ENCODE data around the gene LATS1.
"Not testable (repeated sequence)": the region's sequence is repeated elsewhere in the genome, so short reads cannot be mapped to it uniquely, and the experiment has no call there.

The LATS1 gene

DNA sequence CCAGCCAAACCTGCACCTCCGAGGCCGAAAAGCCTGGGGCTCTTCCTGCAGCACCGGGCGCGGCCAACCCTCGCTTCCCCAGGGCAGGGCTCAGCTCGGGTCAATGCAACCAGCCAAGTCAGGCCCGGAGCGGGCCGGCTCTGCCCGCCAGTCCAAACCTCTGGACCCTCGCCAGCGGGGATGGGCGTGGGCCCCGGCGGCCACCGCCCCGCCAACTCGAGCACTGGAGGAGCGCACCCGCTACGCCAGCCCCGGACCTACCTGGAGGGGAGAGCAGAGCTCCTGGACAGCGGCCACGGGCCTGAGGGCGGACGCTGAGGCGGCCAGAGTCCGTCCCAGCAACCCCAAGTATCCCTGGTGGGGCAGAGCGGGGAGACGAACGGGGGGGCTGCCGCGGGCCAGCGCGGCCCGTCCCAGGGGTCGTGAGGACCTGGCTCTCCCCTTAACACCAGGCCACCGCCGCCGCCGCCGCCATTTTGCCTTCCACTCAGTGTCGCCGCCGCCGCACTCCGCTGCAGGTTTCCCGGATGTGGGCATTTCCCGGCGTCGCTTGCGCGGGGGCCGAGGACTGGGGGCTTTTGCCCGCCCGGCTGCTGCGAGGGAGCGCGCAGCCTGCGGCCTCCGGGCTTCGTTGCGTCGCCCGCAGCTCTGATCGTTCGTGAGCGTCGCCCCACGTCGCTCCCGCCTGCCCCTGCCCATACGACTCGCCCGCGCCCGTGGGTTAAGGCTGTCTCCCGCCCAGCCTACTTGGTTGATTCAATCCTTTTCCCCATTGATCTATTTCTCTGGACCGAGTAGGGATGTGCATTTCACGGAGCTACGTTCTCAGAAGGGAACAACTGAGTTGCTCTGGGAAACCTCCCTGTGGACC lies at the start of gene LATS1:
TSS of gene LATS1 (minus strand) at position 514 of the 871 bp plus-strand sequence. CDS start 15,975 bp downstream, outside the sequence.
- peak; percentile 95 for DNase-seq

- peak; percentile 22 for DNase-seq
Measured at GRCh38 chr6:149766156-149766769, 48.4 kb upstream of the LATS1 start.

GRCh38 chr6:149763866-149764265 lies 46.0 kb upstream of the LATS1 start:
- DNase-seq, result no peak

- no peak for DNase-seq
Measured at GRCh38 chr6:149761438-149761837, 43.5 kb upstream of the LATS1 start.

DNA sequence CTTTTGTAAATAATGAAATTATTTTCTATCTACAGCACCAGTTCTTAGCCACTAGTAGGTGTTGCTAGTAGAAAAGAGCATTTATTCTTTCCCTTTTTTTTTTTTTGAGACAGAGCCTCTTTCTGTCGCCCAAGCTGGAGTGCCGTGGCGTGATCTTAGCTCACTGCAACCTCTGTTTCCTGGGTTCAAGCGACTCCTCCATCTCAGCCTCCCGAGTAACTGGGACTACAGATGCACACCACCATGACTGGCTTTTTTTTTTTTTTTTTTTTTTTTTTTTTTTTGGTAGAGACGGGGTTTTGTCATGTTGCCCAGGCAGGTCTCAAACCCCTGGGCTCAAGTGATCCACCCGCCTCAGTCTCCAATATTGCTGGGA lies 38.3 kb upstream of the LATS1 start:
- no peak for DNase-seq

DNA sequence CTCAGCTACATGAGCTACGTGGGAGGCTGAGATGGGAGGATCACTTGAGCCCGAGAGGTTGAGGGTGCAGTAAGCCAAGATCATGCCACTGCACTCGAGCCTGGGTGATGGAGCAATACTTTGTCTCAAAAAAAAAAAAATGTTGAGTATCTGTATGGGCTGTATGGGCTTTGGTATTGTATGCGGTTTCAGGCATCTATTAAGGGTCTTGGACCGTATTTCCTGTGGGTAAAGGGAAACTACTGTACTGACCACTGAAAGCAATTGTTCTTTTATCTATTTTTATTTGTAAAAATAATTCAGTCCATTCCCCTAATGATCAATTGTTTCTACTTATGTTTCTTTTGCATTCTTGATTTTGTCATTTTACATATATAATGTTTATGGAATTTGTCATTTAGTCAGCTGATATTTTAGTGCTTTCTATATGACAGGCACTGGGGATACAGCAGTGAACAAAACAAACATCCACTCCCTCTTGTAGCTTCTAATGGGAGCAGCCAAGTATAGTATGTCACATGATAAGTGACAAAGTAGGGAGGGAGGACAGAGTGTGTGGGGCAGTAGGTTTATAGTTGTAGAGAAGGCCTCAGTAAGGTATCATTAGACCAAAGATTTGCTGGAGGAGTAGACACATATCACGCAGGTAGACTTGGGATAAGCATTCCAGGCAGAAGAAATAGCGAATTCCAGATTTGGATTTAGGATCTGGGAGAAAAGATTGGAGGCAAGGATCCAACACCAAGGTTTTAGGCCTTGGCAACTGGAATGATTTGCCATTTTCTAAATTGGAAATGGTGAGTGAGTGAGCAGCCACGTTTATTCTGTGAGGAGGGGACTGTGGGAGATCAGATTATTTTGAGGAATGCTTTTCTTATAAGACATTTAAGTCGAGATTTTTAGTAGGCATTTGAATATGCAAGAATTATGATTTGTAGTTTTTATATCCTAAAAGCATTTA lies 37.7 kb upstream of the LATS1 start:
- DNase-seq, result no peak

- DNase-seq, result no peak
Measured at GRCh38 chr6:149754548-149754947, 36.6 kb upstream of the LATS1 start.

- DNase-seq, result not testable (repeated sequence)
Measured at GRCh38 chr6:149753374-149753637, 35.4 kb upstream of the LATS1 start.

- DNase-seq, result no peak
Measured at GRCh38 chr6:149752600-149753373, 34.9 kb upstream of the LATS1 start.

DNA sequence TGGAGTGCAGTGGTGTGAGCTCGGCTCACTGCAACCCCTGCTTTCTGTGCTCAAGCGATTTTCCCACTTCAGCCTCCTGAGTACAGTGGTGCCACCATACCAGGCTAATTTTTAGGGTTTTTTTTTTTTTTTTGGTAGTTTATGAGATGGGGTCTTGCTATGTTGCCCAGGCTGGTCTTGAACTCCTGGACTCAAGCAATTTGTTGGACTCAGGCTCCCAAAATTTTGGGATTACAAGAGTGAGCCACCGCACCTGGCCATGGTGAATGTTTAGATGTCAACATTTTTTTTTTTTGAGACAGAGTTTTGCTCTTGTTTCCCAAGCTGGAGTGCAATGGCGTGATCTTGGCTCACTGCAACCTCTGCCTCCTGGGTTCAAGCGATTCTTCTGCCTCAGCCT lies 34.0 kb upstream of the LATS1 start:
- not testable (repeated sequence) for DNase-seq

GRCh38 chr6:149751239-149751638 lies 33.3 kb upstream of the LATS1 start:
- no peak for DNase-seq

DNA sequence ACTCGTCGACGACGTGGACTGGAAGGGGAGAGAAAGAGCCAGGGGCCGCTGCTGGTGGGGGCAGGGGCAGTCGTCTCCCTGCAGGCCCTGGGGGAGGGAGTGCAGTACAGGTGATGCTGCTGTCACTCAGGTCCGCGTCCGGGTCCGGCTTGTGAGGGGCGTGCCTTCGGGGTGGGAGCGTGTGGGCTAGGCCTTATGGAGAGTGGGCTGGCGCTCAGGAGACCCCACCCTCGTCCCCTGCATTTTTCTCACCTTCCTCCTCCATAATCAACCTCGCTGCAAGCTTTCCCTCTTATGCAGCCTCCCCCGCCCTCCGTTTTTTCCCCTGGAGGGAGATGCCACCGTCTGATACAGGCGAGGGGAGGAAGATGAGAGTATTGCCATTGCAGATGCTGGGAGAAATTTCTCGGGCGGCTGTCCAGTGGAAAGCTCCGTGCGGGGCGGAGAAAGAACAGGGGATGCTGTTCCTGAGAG lies 32.3 kb upstream of the LATS1 start:
- DNase-seq, result peak; percentile 85

GRCh38 chr6:149749594-149750135 lies 31.8 kb upstream of the LATS1 start, which contains the start of gene PCMT1:
TSS of gene PCMT1 (plus strand) at chr6:149749741. CDS start at chr6:149749902, 161 bp downstream.
- peak; percentile 97 for DNase-seq

DNA sequence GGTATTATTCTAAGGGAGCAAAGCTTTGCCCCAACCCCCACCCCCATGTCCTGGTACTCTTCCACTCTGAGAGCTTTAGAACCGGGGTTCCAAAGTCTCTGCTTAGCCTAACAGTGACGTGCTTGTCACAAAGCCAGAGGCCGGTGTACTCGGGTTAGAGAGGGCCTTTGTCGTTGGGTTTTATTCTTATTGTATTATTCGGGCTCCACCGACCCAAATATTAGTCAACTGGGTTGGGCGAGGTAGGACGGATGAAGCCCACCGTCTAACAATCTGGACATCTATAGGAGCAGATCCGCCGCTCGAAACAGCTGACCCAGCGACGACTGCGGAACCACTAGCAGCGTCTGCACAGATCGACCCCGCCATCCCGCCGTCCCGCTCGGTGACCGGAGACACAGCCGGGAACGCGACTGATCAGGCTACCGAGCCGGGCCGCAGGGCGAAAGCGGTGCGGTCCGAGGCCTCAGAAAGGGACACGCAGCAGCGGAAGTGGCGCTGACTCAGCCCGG lies 31.2 kb upstream of the LATS1 start:
- DNase-seq, result not testable (repeated sequence)

DNA sequence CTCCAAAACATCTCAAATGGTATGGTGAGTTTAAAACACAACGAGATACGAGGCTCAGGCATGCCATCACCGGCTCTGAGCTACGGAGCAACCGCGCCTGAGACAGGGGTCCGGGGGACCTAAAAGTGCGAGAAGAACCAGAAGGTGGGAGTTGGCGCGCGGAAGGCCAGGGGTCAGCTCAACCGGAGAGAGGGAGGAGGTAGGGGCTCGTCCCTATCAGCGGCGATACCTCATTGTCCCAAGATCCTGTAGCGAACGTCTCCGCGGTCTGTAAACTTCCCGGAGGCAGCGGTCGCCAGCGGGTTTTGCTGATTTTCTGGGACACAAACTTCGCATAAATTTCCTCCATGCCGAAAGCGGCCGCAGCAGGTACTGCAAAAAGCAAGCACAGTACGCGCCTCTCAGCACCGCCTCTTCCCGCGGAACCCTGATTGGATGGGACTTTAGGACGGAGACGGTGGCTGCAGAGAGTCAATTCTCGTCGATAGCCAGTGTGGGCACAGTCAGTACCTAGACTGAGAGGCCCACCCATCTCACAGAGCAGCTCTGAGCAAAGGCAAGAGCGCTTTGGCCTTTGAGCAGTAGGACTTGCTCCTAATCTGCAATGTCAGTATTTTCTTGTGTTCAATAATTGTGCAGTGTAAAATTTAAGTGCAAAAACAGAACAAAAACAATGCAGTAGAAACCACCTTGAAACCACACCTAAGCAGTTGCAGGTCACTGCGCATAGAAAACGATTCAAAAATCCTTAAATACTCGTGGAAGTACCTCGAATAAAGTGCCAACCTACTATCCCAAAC lies 28.4 kb upstream of the LATS1 start, which contains the start of gene NUP43:
TSS of gene NUP43 (minus strand) at position 383 of the 800 bp plus-strand sequence. CDS start at position 349, 34 bp downstream.
- DNase-seq, result peak; percentile 98

DNA sequence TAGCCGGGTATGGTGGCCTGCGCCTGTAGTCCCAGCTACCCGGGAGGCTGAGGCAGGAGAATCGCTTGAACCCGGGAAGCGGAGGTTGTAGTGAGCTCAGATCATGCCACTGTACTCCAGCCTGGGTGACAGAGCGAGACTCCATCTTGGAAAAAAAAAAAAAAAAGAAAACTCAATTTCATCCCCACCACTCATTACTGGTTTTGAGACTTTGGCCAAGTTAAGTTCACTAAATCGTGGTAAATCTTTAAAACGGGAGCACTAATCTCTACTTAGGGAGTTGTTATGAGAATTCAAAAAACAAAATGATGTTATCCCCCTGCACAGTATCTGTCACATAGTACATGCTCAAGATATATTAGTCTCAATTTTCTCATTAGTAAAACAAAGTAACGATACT lies 27.4 kb upstream of the LATS1 start:
- not testable (repeated sequence) for DNase-seq

DNA sequence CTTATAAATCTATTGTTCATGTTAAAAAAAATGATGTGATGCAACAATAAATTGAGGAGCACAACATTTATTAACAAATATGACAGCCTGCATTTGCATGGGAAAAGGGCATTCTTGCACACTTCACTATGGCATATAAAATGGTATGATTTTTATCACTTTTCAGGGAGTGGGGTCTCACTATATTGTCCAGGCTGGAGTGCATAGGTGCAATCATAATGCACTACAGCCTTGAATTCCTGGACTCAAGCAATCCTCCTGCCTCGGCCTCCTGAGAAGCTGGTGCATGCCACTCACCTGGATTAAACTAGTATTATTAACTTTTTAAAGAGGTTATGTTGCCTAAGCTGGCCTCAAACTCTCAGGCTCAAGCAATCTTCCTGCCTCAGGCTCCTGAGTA lies 17.0 kb upstream of the LATS1 start:
- DNase-seq, result no peak

- DNase-seq, result no peak
Measured at GRCh38 chr6:149733089-149733720, 15.3 kb upstream of the LATS1 start.

GRCh38 chr6:149729824-149730223 lies 11.9 kb upstream of the LATS1 start:
- DNase-seq, result no peak

Data from eye (tissue), 1 donor.